ENCODE data around the gene NT5C1B.

Gene NT5C1B

DNA sequence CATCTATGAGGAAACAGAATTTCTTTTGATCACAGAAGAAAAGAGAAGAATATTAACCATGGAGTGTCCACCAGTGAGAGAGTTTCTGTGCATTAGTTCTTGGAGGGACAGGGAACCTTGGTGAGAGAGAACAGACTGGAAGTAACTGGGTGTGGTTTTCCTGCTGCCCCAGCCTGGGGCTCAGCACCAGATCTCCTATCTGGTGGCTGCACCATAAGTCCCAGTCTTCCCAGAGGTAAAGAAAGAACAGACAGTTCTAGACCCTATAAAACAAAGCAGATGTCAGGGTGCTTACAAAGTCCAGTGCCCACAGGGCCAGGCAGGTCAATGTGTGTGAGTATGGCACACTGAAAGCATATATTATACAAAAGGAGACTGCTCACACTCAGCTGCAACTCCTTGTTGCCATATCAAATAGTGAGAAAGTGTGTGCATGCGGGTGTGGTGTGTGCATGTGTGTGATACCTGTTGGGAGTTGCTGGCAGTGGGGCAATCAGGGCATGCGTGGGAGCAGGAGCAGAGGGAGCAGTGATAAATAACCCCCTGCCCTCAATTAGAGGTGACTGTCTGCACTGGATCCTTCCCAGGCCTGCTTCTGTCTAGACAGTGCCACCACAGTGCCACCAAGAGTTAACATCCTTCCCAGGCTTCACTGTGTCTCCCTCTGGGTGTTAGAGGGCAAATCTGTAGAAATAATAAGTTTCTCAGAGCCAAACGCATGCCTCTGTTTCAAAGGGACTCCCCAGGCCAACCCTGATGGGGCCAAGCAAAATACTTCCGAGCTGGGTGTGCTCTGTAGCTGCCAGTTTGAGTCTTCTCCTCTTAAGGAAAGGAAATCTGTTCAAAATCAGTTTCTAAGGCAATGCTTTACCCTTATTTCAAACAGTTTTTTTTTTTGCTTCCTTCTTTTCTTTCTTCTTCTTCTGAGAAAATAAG lies 74.6 kb downstream of the NT5C1B start:
- no peak for DNase-seq (ENCODE audit: low read depth)

Data from activated T-cell treated with anti-CD3 and anti-CD28 coated beads for 1 hour (primary cell).